Neutrophil (primary cell): ENCODE measurements around the gene LTC4S.
A peak's percentile ranks its signal among the peaks of the same experiment; 100 is the strongest.
"Not testable (repeated sequence)": the region's sequence is repeated elsewhere in the genome, so short reads cannot be mapped to it uniquely, and the experiment has no call there.

Experiments
- H3K27ac ChIP-seq: fragments of 200-600 bp; sonication (generic); 2 replicates; pipeline ENCODE4 v1.5.1; 2016; ENCODE audit warnings: mild to moderate bottlenecking, moderate library complexity
- H3K27me3 ChIP-seq: fragments of 200-600 bp; sonication (generic); 2 replicates; pipeline ENCODE4 v1.6.0; 2016; ENCODE audit warnings: mild to moderate bottlenecking
- H3K36me3 ChIP-seq: fragments of 200-600 bp; sonication (generic); 2 replicates; pipeline ENCODE4 v1.5.1; 2017
- H3K4me1 ChIP-seq, 2 experiments: fragments of 200-600 bp in 1 of 2; sonication (generic) in 1 of 2; 1 replicate in 1 of 2; 2 replicates in 1 of 2; pipeline versions ENCODE4 v1.5.1 to v1.6.1; 2013 to 2016; ENCODE audit warnings: low read depth in 1 of 2, low read length in 1 of 2, mild to moderate bottlenecking in 1 of 2, moderate library complexity in 1 of 2; ENCODE audit not compliant: control insufficient read depth in 1 of 2, insufficient read depth in 1 of 2
- H3K4me3 ChIP-seq, 2 experiments: fragments of 200-600 bp in 1 of 2; sonication (generic) in 1 of 2; 1 replicate in 1 of 2; 2 replicates in 1 of 2; pipeline ENCODE4 v1.5.1; 2013 to 2016; ENCODE audit warnings: low read depth in 1 of 2, low read length in 1 of 2, mild to moderate bottlenecking in 1 of 2, moderate library complexity in 1 of 2
- H3K9me3 ChIP-seq: fragments of 200-600 bp; sonication (generic); 2 replicates; pipeline ENCODE4 v1.5.1; 2016
- CTCF ChIP-seq: fragments of 200-600 bp; sonication (generic); IDR thresholded peaks from 2 replicates; pipeline ENCODE4 v1.5.1; 2016; ENCODE audit warnings: antibody characterized with exemption

LTC4S gene

GRCh38 chr5:179788193-179788854, 5.5 kb upstream of the LTC4S start:
- Histone ChIP-seq H3K27ac (no peak overlapping the region), H3K4me3 (no peak overlapping the region), H3K9me3 (no peaks in the 10 kb centered on the region), H3K4me1 (peaks cover 17 to 22% of the 10 kb centered on the region in 2 experiments), H3K27me3 (no peaks in the 10 kb centered on the region), H3K36me3 (no peaks in the 10 kb centered on the region)
- TF ChIP-seq CTCF: no peak

GRCh38 chr5:179789278-179789677, 4.5 kb upstream of the LTC4S start:
- not testable (repeated sequence) for H3K4me3 ChIP-seq, H3K36me3 ChIP-seq, H3K9me3 ChIP-seq, H3K27me3 ChIP-seq, H3K27ac ChIP-seq
- peaks cover 26 to 32% of the 10 kb centered on the region in 2 experiments for H3K4me1 ChIP-seq

GRCh38 chr5:179791881-179792611, 1.7 kb upstream of the LTC4S start:
- peak overlapping the region; percentile 39 for H3K27ac ChIP-seq
- H3K4me3 ChIP-seq: no peak overlapping the region
- H3K36me3 ChIP-seq: peaks cover under 1% of the 10 kb centered on the region
- no peaks in the 10 kb centered on the region for H3K9me3 ChIP-seq
- H3K4me1 ChIP-seq: peaks cover 42 to 51% of the 10 kb centered on the region in 2 experiments
- no peak for TF ChIP-seq CTCF
- H3K27me3 ChIP-seq: no peaks in the 10 kb centered on the region

- Histone ChIP-seq H3K9me3 (no peaks in the 10 kb centered on the region), H3K36me3 (peaks cover 8% of the 10 kb centered on the region), H3K27me3 (no peaks in the 10 kb centered on the region), H3K4me1 (peaks cover 42 to 51% of the 10 kb centered on the region in 2 experiments), H3K27ac (peak overlapping the region; percentile 39), H3K4me3 (no peak overlapping the region)
- TF ChIP-seq CTCF: no peak
Observed at GRCh38 chr5:179792612-179793467, 946 bp upstream of the LTC4S start.

GRCh38 chr5:179794171-179794570, 385 bp downstream of the LTC4S start:
- Histone ChIP-seq H3K4me3 (no peak overlapping the region), H3K27ac (no peak overlapping the region), H3K4me1 (peaks cover 42 to 51% of the 10 kb centered on the region in 2 experiments), H3K36me3 (peaks cover 22% of the 10 kb centered on the region), H3K9me3 (no peaks in the 10 kb centered on the region), H3K27me3 (no peaks in the 10 kb centered on the region)
- TF ChIP-seq CTCF: no peak
